Activated CD4-positive, CD25-positive, alpha-beta regulatory T cell (primary cell): ENCODE data around the gene MYL1.

Source experiments
- DNase-seq, 4 experiments: peaks; one replicate each; lab custom pipeline; 2025; lab: John Stamatoyannopoulos, UW

Gene MYL1

GRCh38 chr2:210267698-210268097 lies 47.3 kb downstream of the MYL1 start:
- DNase-seq, result no peak

- no peak for DNase-seq
Observed at GRCh38 chr2:210264282-210264681, 50.7 kb downstream of the MYL1 start.

GRCh38 chr2:210263841-210264240 lies 51.1 kb downstream of the MYL1 start:
- no peak for DNase-seq

- no peak for DNase-seq
Observed at GRCh38 chr2:210262036-210262435, 52.9 kb downstream of the MYL1 start.

- no peak for DNase-seq
Observed at GRCh38 chr2:210259687-210260086, 55.3 kb downstream of the MYL1 start.

GRCh38 chr2:210252699-210253606 lies 62.0 kb downstream of the MYL1 start:
- DNase-seq, result no peak

GRCh38 chr2:210250622-210251021 lies 64.4 kb downstream of the MYL1 start:
- DNase-seq, result no peak
